Endometrium (tissue), 2 donors: Measurements from ENCODE around the gene CENPI.
A peak's percentile ranks its signal among the peaks of the same experiment; 100 is the strongest.
"Not testable (repeated sequence)": the region's sequence is repeated elsewhere in the genome, so short reads cannot be mapped to it uniquely, and the experiment has no call there.

Experiments
- FAIRE-seq: peaks from 2 replicates; lab custom pipeline; 2012; peaks lifted over from hg19 to GRCh38; lab: Jason Lieb, UNC
- donor health status: control.
- donor health status: control.

Gene CENPI, protein sequence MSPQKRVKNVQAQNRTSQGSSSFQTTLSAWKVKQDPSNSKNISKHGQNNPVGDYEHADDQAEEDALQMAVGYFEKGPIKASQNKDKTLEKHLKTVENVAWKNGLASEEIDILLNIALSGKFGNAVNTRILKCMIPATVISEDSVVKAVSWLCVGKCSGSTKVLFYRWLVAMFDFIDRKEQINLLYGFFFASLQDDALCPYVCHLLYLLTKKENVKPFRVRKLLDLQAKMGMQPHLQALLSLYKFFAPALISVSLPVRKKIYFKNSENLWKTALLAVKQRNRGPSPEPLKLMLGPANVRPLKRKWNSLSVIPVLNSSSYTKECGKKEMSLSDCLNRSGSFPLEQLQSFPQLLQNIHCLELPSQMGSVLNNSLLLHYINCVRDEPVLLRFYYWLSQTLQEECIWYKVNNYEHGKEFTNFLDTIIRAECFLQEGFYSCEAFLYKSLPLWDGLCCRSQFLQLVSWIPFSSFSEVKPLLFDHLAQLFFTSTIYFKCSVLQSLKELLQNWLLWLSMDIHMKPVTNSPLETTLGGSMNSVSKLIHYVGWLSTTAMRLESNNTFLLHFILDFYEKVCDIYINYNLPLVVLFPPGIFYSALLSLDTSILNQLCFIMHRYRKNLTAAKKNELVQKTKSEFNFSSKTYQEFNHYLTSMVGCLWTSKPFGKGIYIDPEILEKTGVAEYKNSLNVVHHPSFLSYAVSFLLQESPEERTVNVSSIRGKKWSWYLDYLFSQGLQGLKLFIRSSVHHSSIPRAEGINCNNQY

GRCh38 chrX:101097546-101098453 is at the start of gene CENPI:
Gene CENPI, plus strand, starts transcription at chrX:101098204. Its CDS starts 2,867 bp downstream, at chrX:101101071.
- peak; percentile 83 for FAIRE-seq

- no peak for FAIRE-seq
Observed at GRCh38 chrX:101051153-101051548, 46.9 kb upstream of the CENPI start.

GRCh38 chrX:101051549-101052302 is 46.3 kb upstream of the CENPI start, which contains the start of gene TRMT2B:
Gene TRMT2B, minus strand, starts transcription at chrX:101052111. Its CDS starts 9,822 bp downstream, at chrX:101042289.
- FAIRE-seq, result no peak

- not testable (repeated sequence) for FAIRE-seq
Observed at GRCh38 chrX:101056551-101056950, 41.5 kb upstream of the CENPI start.

GRCh38 chrX:101057093-101057714 is 40.8 kb upstream of the CENPI start:
- FAIRE-seq, result no peak

DNA sequence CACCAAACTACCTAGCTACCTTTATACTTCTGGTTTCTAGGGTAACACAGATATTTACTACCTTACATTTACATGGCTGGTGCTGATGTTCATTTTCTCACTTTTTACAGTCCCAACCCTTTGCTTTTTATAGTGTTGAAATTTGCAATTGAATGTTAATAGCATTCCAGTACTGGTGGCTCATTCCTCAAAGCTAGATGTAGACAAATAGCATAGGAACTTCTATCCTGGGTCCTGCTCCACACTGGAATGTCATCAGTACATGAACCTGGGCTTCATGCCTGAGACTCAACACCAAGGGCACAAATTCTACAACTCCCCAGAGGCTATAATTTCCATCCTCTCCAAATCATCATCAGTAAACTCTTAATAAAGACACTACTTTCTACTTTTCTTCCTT is 35.8 kb upstream of the CENPI start:
- no peak for FAIRE-seq

- FAIRE-seq, result no peak
Observed at GRCh38 chrX:101071582-101071981, 26.4 kb upstream of the CENPI start.

- FAIRE-seq, result no peak
Observed at GRCh38 chrX:101078716-101079598, 19.0 kb upstream of the CENPI start, which contains the start of gene TMEM35A. Gene TMEM35A, plus strand, starts transcription at chrX:101078879. Its CDS starts 124 bp downstream, at chrX:101079003.

GRCh38 chrX:101079736-101080270 is 18.2 kb upstream of the CENPI start:
- FAIRE-seq, result no peak

GRCh38 chrX:101080326-101081124 is 17.5 kb upstream of the CENPI start:
- FAIRE-seq, result no peak

DNA sequence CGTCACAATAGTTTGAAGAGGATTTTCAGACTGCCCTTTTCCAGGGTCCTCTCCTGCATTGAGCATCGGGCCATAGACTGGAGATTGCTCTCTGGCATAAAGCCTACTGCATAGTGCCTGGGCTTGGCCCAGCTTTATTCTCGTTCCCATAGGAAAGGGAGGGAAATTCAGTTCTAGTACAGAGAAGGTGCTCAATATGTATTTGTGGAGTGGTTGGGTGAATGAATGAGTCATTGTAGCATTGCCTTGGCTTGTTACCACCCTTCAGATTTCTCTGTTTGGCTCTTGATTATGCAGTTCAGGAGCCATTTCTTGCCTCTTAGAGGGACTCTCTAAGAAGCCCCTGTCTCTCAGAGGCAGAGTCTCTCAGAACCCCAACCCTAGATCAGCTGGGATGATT is 16.8 kb upstream of the CENPI start:
- FAIRE-seq, result no peak

DNA sequence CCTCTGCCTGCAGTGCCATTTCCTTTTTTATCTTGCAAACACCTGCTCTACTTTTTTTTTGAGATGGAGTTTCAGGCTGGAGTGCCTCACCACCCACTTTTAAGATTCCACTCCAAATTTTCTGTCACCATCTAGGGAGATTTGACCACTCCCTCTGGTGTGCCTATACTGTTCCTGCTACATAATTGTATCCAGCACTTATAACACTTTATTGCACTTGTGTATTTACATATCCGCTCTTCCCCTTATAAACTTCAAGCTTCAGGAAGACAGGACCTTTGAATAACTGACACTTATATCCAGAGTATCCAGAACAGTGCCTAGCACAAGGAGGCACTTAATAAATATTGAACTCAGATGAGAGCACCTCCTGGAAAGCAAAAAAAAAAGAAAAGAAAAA is 6.2 kb upstream of the CENPI start:
- no peak for FAIRE-seq

GRCh38 chrX:101108284-101108683 is 10.3 kb downstream of the CENPI start:
- no peak for FAIRE-seq

GRCh38 chrX:101117701-101118100 is 19.7 kb downstream of the CENPI start:
- no peak for FAIRE-seq

DNA sequence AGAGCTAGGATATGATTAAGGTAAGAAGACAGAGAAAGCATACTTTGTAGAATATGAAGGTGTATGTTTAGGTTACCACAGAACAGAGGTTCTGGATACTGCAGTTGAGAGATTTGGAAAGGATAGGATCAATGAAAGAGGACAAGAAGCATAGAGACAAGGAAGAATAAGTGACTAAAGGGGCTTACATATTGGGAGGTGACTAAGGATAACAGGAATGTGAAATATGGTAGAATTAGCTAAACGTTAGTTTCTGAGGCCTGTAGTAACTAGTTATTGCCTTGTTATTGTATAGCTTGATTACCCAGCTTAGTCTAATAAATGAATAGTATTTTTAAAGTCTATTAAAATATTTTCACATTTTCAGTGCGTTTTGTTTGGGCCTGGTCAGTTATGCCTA is 38.2 kb downstream of the CENPI start:
- FAIRE-seq, result no peak
